HCT116 (cell line): ENCODE measurements around the gene ARHGDIA. TPM values are rescaled to one million over a fixed set of nuclear protein-coding genes. Genes with fewer than 3 reads are reported as not detected.

Experiments used
- ATAC-seq: fragments of 200-7000 bp; cut with Tn5 transposase; 2 replicates; pipeline ENCODE4 v1.9.1; 2020; ENCODE audit warnings: mild to moderate bottlenecking, moderate library complexity
- BruUV-seq: library from RNA; stranded (reverse); fragments of 400-500 nt; replicated peaks from 2 replicates; lab custom pipeline; 2021; lab: Mats Ljungman, UMichigan
- CTCF ChIA-PET: fragments of 300-600 bp; sonication (Branson Sonifier 250); formaldehyde crosslinking; loops from one replicate; lab custom pipeline; 2021; ENCODE audit warnings: antibody characterized with exemption; lab: Charles Lee
- POLR2A ChIA-PET: fragments of 300-600, 350-600 bp; sonication (Branson Sonifier 250); formaldehyde crosslinking; loops from one replicate; lab custom pipeline; 2021; ENCODE audit warnings: antibody characterized with exemption; lab: Charles Lee
- RAD21 ChIA-PET, 2 experiments: fragments of 300-600 bp; sonication (Branson Sonifier 250); formaldehyde crosslinking; loops; one replicate each; lab custom pipeline; 2023; ENCODE audit warnings: low total read pairs in 2 of 2; ENCODE audit not compliant: uncharacterized antibody in 2 of 2, unreplicated experiment in 2 of 2, low non-redundant PET in 1 of 2; lab: Charles Lee
- DNase-seq: peaks from one replicate; pipeline ENCODE4 v3.0.0-alpha.2; 2010; ENCODE audit warnings: low read depth, low spot score
- H2AFZ ChIP-seq: fragments of 200-600 bp; shearing (Covaris generic), sonication (generic); 2 replicates; pipeline ENCODE4 v1.6.1; 2017; ENCODE audit warnings: low read depth, mixed run types, mixed read lengths, antibody characterized with exemption, low read length; ENCODE audit not compliant: poor library complexity, severe bottlenecking
- H3K27ac ChIP-seq: 2 replicates; pipeline ENCODE4 v1.5.1; 2012; ENCODE audit warnings: low read depth, low read length
- H3K27me3 ChIP-seq: fragments of 200-600 bp; sonication (generic); 2 replicates; pipeline ENCODE4 v1.6.1; 2016; ENCODE audit warnings: mixed run types, low read length, mixed read lengths; ENCODE audit not compliant: insufficient read depth
- H3K36me3 ChIP-seq, 2 experiments: fragments of 200-500 bp in 1 of 2; fragments of 200-600 bp in 1 of 2; sonication (Bioruptor generic) in 1 of 2; sonication (generic) in 1 of 2; 2 replicates each; pipeline versions ENCODE4 v1.5.1 to v1.6.1; 2014 to 2016; ENCODE audit warnings: low read length in 2 of 2, inconsistent platforms in 1 of 2, mixed read lengths in 1 of 2, mixed run types in 1 of 2; ENCODE audit not compliant: insufficient read depth in 2 of 2, control insufficient read depth in 1 of 2
- H3K4me1 ChIP-seq, 2 experiments: fragments of 200-600 bp in 1 of 2; sonication (generic) in 1 of 2; 2 replicates each; pipeline versions ENCODE4 v1.5.1 to v1.6.1; 2012 to 2017; ENCODE audit warnings: low read length in 2 of 2, inconsistent platforms in 1 of 2, mild to moderate bottlenecking in 1 of 2, mixed read lengths in 1 of 2, mixed run types in 1 of 2, moderate library complexity in 1 of 2; ENCODE audit not compliant: insufficient read depth in 2 of 2, control insufficient read depth in 1 of 2
- H3K4me2 ChIP-seq: fragments of 200-600 bp; sonication (generic); 2 replicates; pipeline ENCODE4 v1.6.1; 2017; ENCODE audit warnings: mixed run types, low read length, mixed read lengths
- H3K4me3 ChIP-seq, 2 experiments: fragments of 200-600 bp in 1 of 2; sonication (generic) in 1 of 2; replicated peaks in 1 of 2; 2 replicates each; pipeline ENCODE4 v1.5.1; 2011 to 2016; ENCODE audit warnings: low read length in 2 of 2, control low read depth in 1 of 2, low read depth in 1 of 2, mild to moderate bottlenecking in 1 of 2, mixed read lengths in 1 of 2, mixed run types in 1 of 2
- H3K79me2 ChIP-seq: fragments of 200-600 bp; sonication (generic); 2 replicates; pipeline ENCODE4 v1.6.1; 2017; ENCODE audit warnings: mild to moderate bottlenecking, mixed run types, low read length, moderate library complexity, mixed read lengths; ENCODE audit not compliant: insufficient read depth
- H3K9ac ChIP-seq: fragments of 200-600 bp; sonication (generic); 2 replicates; pipeline ENCODE4 v1.6.1; 2016; ENCODE audit warnings: low read length, mixed read lengths
- H3K9me2 ChIP-seq: fragments of 200-600 bp; sonication (generic), shearing (Covaris generic); 2 replicates; pipeline ENCODE4 v1.6.1; 2017; ENCODE audit warnings: mixed run types, mild to moderate bottlenecking, moderate library complexity; ENCODE audit not compliant: insufficient read depth
- H3K9me3 ChIP-seq, 2 experiments: fragments of 200-500 bp in 1 of 2; fragments of 200-600 bp in 1 of 2; sonication (Bioruptor generic) in 1 of 2; sonication (generic) in 1 of 2; 2 replicates each; pipeline ENCODE4 v1.6.1; 2014 to 2017; ENCODE audit warnings: low read length in 2 of 2, mixed read lengths in 2 of 2, inconsistent platforms in 1 of 2, low read depth in 1 of 2, mild to moderate bottlenecking in 1 of 2, mixed run types in 1 of 2, moderate library complexity in 1 of 2; ENCODE audit not compliant: control insufficient read depth in 1 of 2, insufficient read depth in 1 of 2
- H4K20me1 ChIP-seq: fragments of 200-600 bp; sonication (generic), shearing (Covaris generic); 2 replicates; pipeline ENCODE4 v1.6.1; 2017; ENCODE audit warnings: mixed run types, mild to moderate bottlenecking, moderate library complexity; ENCODE audit not compliant: insufficient read depth
- CBX3 ChIP-seq: IDR thresholded peaks from 2 replicates; pipeline ENCODE4 v1.6.1; 2012; ENCODE audit warnings: low read depth
- CEBPB ChIP-seq: IDR thresholded peaks from 2 replicates; pipeline ENCODE4 v1.6.1; 2012; ENCODE audit warnings: low read depth
- EGR1 ChIP-seq: IDR thresholded peaks from 2 replicates; pipeline ENCODE4 v1.6.1; 2012; ENCODE audit warnings: low read depth
- ELF1 ChIP-seq: IDR thresholded peaks from 2 replicates; pipeline ENCODE4 v1.6.1; 2012; ENCODE audit warnings: low read depth, borderline replicate concordance
- EZH2phosphoT487 ChIP-seq: fragments of 200-600 bp; IDR thresholded peaks from 2 replicates; pipeline ENCODE4 v1.6.1; 2018; ENCODE audit warnings: antibody characterized with exemption, borderline replicate concordance
- JUND ChIP-seq: IDR thresholded peaks from 2 replicates; pipeline ENCODE4 v1.6.1; 2012
- POLR2A ChIP-seq: IDR thresholded peaks from 2 replicates; pipeline ENCODE4 v1.7.0; 2011; ENCODE audit warnings: borderline replicate concordance; ENCODE audit not compliant: insufficient read depth, insufficient read length; ENCODE audit errors: extremely low read depth
- POLR2AphosphoS5 ChIP-seq: IDR thresholded peaks from 2 replicates; pipeline ENCODE4 v1.6.1; 2011; ENCODE audit warnings: mild to moderate bottlenecking, low read depth, low read length, moderate library complexity
- SIN3A ChIP-seq: IDR thresholded peaks from 2 replicates; pipeline ENCODE4 v1.6.1; 2012; ENCODE audit warnings: low read depth
- SRF ChIP-seq: IDR thresholded peaks from 2 replicates; pipeline ENCODE4 v1.6.1; 2012; ENCODE audit warnings: low read depth
- TCF7L2 ChIP-seq: IDR thresholded peaks from 2 replicates; pipeline ENCODE4 v1.7.0; 2011; ENCODE audit warnings: borderline replicate concordance, inconsistent platforms; ENCODE audit not compliant: insufficient read depth, insufficient read length; ENCODE audit errors: extremely low read depth
- YY1 ChIP-seq: IDR thresholded peaks from 2 replicates; pipeline ENCODE4 v1.6.1; 2011; ENCODE audit warnings: low read length, low read depth, moderate library complexity, mild to moderate bottlenecking; ENCODE audit not compliant: insufficient replicate concordance; ENCODE audit errors: extremely low read depth
- ZFX ChIP-seq: fragments of 450-650 bp; IDR thresholded peaks from 2 replicates; pipeline ENCODE4 v1.6.1; 2017
- intact Hi-C: fragments of 100-400 bp; cut with micrococcal nuclease; formaldehyde crosslinking; loops from 2 replicates; pipeline ENCODE4 v1.10.0; 2022
- total RNA-seq: library from RNA; stranded (reverse); gene quantifications from one replicate; pipeline ENCODE4 v1.2.1, GENCODE V29; 2021; ENCODE audit not compliant: unreplicated experiment
- TF ChIP-seq, protein P1 (sequence below): IDR thresholded peaks from 2 replicates; pipeline ENCODE4 v1.6.1; 2012
- TF ChIP-seq, protein P2 (sequence below): IDR thresholded peaks from 2 replicates; pipeline ENCODE4 v1.6.1; 2012; ENCODE audit warnings: low read depth
- TF ChIP-seq, protein P3 (sequence below), 3 experiments: fragments of 200-600 bp in 1 of 3; sonication (generic) in 1 of 3; IDR thresholded peaks in 2 of 3; conservative IDR thresholded peaks in 1 of 3; 2 replicates each; pipeline ENCODE4 v1.5.1; 2012 to 2017; ENCODE audit warnings: low read depth in 2 of 3, low read length in 2 of 3, antibody characterized with exemption in 1 of 3, borderline replicate concordance in 1 of 3, control low read depth in 1 of 3, mild to moderate bottlenecking in 1 of 3, mixed read lengths in 1 of 3, mixed run types in 1 of 3, moderate library complexity in 1 of 3; ENCODE audit not compliant: insufficient read depth in 1 of 3
- TF ChIP-seq, protein P4 (sequence below): IDR thresholded peaks from 2 replicates; pipeline ENCODE4 v1.6.1; 2012

Gene ARHGDIA
- total RNA-seq, 1 experiment from 2014 or later: 554 TPM

DNA sequence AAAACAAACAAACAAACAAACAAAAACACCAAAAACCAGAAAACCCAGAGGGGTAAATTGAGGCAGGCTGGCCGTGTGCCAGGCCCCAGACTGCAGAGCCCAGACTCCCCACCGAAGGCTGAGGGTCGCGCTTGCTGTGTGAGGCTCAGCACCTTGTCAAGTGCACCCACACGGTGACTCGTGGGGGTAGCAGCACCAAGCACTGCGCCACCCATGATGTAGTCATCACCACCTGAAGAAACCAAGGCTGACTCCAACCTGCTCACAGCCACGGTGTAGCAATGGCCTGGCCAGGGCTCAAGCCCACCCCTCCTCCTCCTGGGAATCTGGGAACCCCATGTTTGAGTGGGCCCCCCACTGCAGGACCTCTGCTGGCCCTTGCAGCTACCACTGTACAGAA is 50.0 kb downstream of the ARHGDIA start:
- ChIA-PET CTCF (interaction anchor here (1.0 to 1.6 kb wide), 7 partner anchors 12 to 86 kb away, joined by 3 to 10 read pairs (median 4); partner anchors contain the start of genes MCRIP1 and P4HB), RAD21 (no interaction called here), POLR2A (interaction anchor here (2.4 kb wide), 1 partner anchor 12 kb away, joined by 8 read pairs; the partner anchor contains the start of gene MCRIP1)
- Histone ChIP-seq H3K27ac (peak overlapping the region; percentile 74; the same call in 1 of the 2 replicates), H3K4me1 (peaks cover 24 to 28% of the 10 kb centered on the region in 2 experiments), H2AFZ (no peak overlapping the region), H4K20me1 (no peaks in the 10 kb centered on the region), H3K36me3 (no peaks in the 10 kb centered on the region), H3K27me3 (no peaks in the 10 kb centered on the region), H3K4me3 (0 out of 4 replicates have a peak overlapping the region, but pooled peaks of 1 of the 2 experiments have one; percentile 6), H3K4me2 (peak overlapping the region; percentile 61), H3K9me2 (no peaks in the 10 kb centered on the region), H3K9ac (peak overlapping the region; percentile 41), H3K79me2 (no peaks in the 10 kb centered on the region), H3K9me3 (no peaks in the 10 kb centered on the region)
- TF ChIP-seq JUND (no peak), POLR2A (no peak), YY1 (no peak), EGR1 (no peak), TCF7L2 (no peak), SRF (no peak), EZH2phosphoT487 (no peak), ELF1 (no peak), SIN3A (no peak), CBX3 (no peak), ZFX (no peak), CEBPB (no peak), POLR2AphosphoS5 (no peak)
- TF ChIP-seq, protein P1, sequence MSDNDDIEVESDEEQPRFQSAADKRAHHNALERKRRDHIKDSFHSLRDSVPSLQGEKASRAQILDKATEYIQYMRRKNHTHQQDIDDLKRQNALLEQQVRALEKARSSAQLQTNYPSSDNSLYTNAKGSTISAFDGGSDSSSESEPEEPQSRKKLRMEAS: no peak
- TF ChIP-seq, protein P2, sequence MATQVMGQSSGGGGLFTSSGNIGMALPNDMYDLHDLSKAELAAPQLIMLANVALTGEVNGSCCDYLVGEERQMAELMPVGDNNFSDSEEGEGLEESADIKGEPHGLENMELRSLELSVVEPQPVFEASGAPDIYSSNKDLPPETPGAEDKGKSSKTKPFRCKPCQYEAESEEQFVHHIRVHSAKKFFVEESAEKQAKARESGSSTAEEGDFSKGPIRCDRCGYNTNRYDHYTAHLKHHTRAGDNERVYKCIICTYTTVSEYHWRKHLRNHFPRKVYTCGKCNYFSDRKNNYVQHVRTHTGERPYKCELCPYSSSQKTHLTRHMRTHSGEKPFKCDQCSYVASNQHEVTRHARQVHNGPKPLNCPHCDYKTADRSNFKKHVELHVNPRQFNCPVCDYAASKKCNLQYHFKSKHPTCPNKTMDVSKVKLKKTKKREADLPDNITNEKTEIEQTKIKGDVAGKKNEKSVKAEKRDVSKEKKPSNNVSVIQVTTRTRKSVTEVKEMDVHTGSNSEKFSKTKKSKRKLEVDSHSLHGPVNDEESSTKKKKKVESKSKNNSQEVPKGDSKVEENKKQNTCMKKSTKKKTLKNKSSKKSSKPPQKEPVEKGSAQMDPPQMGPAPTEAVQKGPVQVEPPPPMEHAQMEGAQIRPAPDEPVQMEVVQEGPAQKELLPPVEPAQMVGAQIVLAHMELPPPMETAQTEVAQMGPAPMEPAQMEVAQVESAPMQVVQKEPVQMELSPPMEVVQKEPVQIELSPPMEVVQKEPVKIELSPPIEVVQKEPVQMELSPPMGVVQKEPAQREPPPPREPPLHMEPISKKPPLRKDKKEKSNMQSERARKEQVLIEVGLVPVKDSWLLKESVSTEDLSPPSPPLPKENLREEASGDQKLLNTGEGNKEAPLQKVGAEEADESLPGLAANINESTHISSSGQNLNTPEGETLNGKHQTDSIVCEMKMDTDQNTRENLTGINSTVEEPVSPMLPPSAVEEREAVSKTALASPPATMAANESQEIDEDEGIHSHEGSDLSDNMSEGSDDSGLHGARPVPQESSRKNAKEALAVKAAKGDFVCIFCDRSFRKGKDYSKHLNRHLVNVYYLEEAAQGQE: no peak
- TF ChIP-seq, protein P3, sequence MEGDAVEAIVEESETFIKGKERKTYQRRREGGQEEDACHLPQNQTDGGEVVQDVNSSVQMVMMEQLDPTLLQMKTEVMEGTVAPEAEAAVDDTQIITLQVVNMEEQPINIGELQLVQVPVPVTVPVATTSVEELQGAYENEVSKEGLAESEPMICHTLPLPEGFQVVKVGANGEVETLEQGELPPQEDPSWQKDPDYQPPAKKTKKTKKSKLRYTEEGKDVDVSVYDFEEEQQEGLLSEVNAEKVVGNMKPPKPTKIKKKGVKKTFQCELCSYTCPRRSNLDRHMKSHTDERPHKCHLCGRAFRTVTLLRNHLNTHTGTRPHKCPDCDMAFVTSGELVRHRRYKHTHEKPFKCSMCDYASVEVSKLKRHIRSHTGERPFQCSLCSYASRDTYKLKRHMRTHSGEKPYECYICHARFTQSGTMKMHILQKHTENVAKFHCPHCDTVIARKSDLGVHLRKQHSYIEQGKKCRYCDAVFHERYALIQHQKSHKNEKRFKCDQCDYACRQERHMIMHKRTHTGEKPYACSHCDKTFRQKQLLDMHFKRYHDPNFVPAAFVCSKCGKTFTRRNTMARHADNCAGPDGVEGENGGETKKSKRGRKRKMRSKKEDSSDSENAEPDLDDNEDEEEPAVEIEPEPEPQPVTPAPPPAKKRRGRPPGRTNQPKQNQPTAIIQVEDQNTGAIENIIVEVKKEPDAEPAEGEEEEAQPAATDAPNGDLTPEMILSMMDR (IDR thresholded peaks at IDR 0.05 in 2 of 3, conservative IDR thresholded peaks at IDR 0.05 in 1 of 3; ENCODE audit: borderline replicate concordance in 1 of 3, insufficient read depth in 1 of 3, low read depth in 2 of 3, low read length in 2 of 3): no peak
- TF ChIP-seq, protein P4, sequence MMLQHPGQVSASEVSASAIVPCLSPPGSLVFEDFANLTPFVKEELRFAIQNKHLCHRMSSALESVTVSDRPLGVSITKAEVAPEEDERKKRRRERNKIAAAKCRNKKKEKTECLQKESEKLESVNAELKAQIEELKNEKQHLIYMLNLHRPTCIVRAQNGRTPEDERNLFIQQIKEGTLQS: no peak
- ATAC-seq (peak; percentile 7), DNase-seq (no peak)
- no TSS peak for BruUV-seq
- intact Hi-C loops: no loop called here
